ENCODE measurements around the gene SS18. TPM values are rescaled to one million over a fixed set of nuclear protein-coding genes. Genes with fewer than 3 reads are reported as not detected.

Gene SS18
- total RNA-seq, 1 donor from 2014 or later: 111 TPM

GRCh38 chr18:26083099-26083498, 7.3 kb downstream of the SS18 start:
- no peaks in the 10 kb centered on the region for H3K36me3 ChIP-seq (ENCODE audit: control insufficient read depth, insufficient read depth, low read length)
- no peaks in the 10 kb centered on the region for H3K27me3 ChIP-seq (ENCODE audit: control insufficient read depth, insufficient read depth, low read length)
- H3K4me3 ChIP-seq (ENCODE audit: low read depth, low read length): no peak overlapping the region
- DNase-seq (ENCODE audit: low read depth): no peak
- no peak for TF ChIP-seq CTCF (IDR thresholded peaks at IDR 0.05; ENCODE audit: insufficient read depth, low read length, poor library complexity, severe bottlenecking)

GRCh38 chr18:26082475-26082874, 7.9 kb downstream of the SS18 start:
- no peak for TF ChIP-seq CTCF (IDR thresholded peaks at IDR 0.05; ENCODE audit: insufficient read depth, low read length, poor library complexity, severe bottlenecking)
- H3K27me3 ChIP-seq (ENCODE audit: control insufficient read depth, insufficient read depth, low read length): no peaks in the 10 kb centered on the region
- DNase-seq (ENCODE audit: low read depth): no peak
- no peaks in the 10 kb centered on the region for H3K36me3 ChIP-seq (ENCODE audit: control insufficient read depth, insufficient read depth, low read length)
- H3K4me3 ChIP-seq (ENCODE audit: low read depth, low read length): no peak overlapping the region

- TF ChIP-seq CTCF (IDR thresholded peaks at IDR 0.05; ENCODE audit: insufficient read depth, low read length, poor library complexity, severe bottlenecking): no peak
- Histone ChIP-seq H3K27me3 (ENCODE audit: control insufficient read depth, insufficient read depth, low read length) (no peaks in the 10 kb centered on the region), H3K36me3 (ENCODE audit: control insufficient read depth, insufficient read depth, low read length) (no peaks in the 10 kb centered on the region), H3K4me3 (ENCODE audit: low read depth, low read length) (no peak overlapping the region)
- DNase-seq (ENCODE audit: low read depth): no peak
These were observed 16.2 kb downstream of the SS18 start for GRCh38 chr18:26074246-26074645.

GRCh38 chr18:26073758-26074157, 16.7 kb downstream of the SS18 start:
- Histone ChIP-seq H3K4me3 (ENCODE audit: low read depth, low read length) (no peak overlapping the region), H3K36me3 (ENCODE audit: control insufficient read depth, insufficient read depth, low read length) (no peaks in the 10 kb centered on the region), H3K27me3 (ENCODE audit: control insufficient read depth, insufficient read depth, low read length) (no peaks in the 10 kb centered on the region)
- no peak for DNase-seq (ENCODE audit: low read depth)
- TF ChIP-seq CTCF (IDR thresholded peaks at IDR 0.05; ENCODE audit: insufficient read depth, low read length, poor library complexity, severe bottlenecking): no peak

- no peak for TF ChIP-seq CTCF (IDR thresholded peaks at IDR 0.05; ENCODE audit: insufficient read depth, low read length, poor library complexity, severe bottlenecking)
- no peaks in the 10 kb centered on the region for H3K36me3 ChIP-seq (ENCODE audit: control insufficient read depth, insufficient read depth, low read length)
- H3K27me3 ChIP-seq (ENCODE audit: control insufficient read depth, insufficient read depth, low read length): no peaks in the 10 kb centered on the region
- no peak overlapping the region for H3K4me3 ChIP-seq (ENCODE audit: low read depth, low read length)
- no peak for DNase-seq (ENCODE audit: low read depth)
These were observed 18.7 kb downstream of the SS18 start for GRCh38 chr18:26071725-26072124.

- TF ChIP-seq CTCF (IDR thresholded peaks at IDR 0.05; ENCODE audit: insufficient read depth, low read length, poor library complexity, severe bottlenecking): no peak
- Histone ChIP-seq H3K36me3 (ENCODE audit: control insufficient read depth, insufficient read depth, low read length) (no peaks in the 10 kb centered on the region), H3K4me3 (ENCODE audit: low read depth, low read length) (no peak overlapping the region), H3K27me3 (ENCODE audit: control insufficient read depth, insufficient read depth, low read length) (no peaks in the 10 kb centered on the region)
- no peak for DNase-seq (ENCODE audit: low read depth)
These were observed 19.4 kb downstream of the SS18 start for GRCh38 chr18:26071020-26071419.
